OCI-LY1 (cell line): ENCODE results near the gene HINFP.

Source experiments
- H2AFZ ChIP-seq: fragments of 200-600 bp; sonication (generic), shearing (Covaris generic); 2 replicates; pipeline ENCODE4 v1.6.0; 2014; ENCODE audit warnings: antibody characterized with exemption, mild to moderate bottlenecking, low read length
- H3F3A ChIP-seq: fragments of 200-600 bp; sonication (generic), shearing (Covaris generic); 2 replicates; pipeline ENCODE4 v1.6.0; 2014; ENCODE audit warnings: mild to moderate bottlenecking, antibody characterized with exemption, low read length, moderate library complexity; ENCODE audit not compliant: insufficient read depth
- H3K27ac ChIP-seq: fragments of 200-600 bp; sonication (generic); 2 replicates; pipeline ENCODE4 v1.5.1; 2014; ENCODE audit warnings: low read length, mixed run types, mild to moderate bottlenecking, low read depth; ENCODE audit not compliant: poor library complexity, severe bottlenecking
- H3K27me3 ChIP-seq: fragments of 200-600 bp; sonication (generic); 2 replicates; pipeline ENCODE4 v1.6.0; 2014; ENCODE audit warnings: antibody characterized with exemption, mild to moderate bottlenecking, low read length, moderate library complexity; ENCODE audit not compliant: insufficient read depth
- H3K36me3 ChIP-seq: fragments of 200-600 bp; sonication (generic); 2 replicates; pipeline ENCODE4 v1.6.1; 2014; ENCODE audit warnings: mild to moderate bottlenecking, antibody characterized with exemption, low read length, moderate library complexity, mixed read lengths; ENCODE audit not compliant: insufficient read depth
- H3K4me1 ChIP-seq: fragments of 200-600 bp; sonication (generic); 2 replicates; pipeline ENCODE4 v1.5.1; 2014; ENCODE audit warnings: mild to moderate bottlenecking, low read length, moderate library complexity; ENCODE audit not compliant: insufficient read depth, severe bottlenecking
- H3K4me2 ChIP-seq: fragments of 200-600 bp; sonication (generic), shearing (Covaris generic); 2 replicates; pipeline ENCODE4 v1.6.1; 2014; ENCODE audit warnings: low read length
- H3K4me3 ChIP-seq: fragments of 200-600 bp; sonication (generic); 2 replicates; pipeline ENCODE4 v1.5.1; 2014; ENCODE audit warnings: low read length, low read depth, mild to moderate bottlenecking, mixed read lengths; ENCODE audit not compliant: poor library complexity, severe bottlenecking
- H3K79me2 ChIP-seq: fragments of 200-600 bp; shearing (Covaris generic); 2 replicates; pipeline ENCODE4 v1.6.1; 2016; ENCODE audit warnings: mixed run types, low read length, mixed read lengths; ENCODE audit not compliant: insufficient read depth
- H3K9ac ChIP-seq: fragments of 200-600 bp; sonication (generic), shearing (Covaris generic); 2 replicates; pipeline ENCODE4 v1.6.1; 2014; ENCODE audit warnings: mild to moderate bottlenecking, low read length, mixed read lengths
- H3K9me2 ChIP-seq: fragments of 200-600 bp; sonication (generic), shearing (Covaris generic); 2 replicates; pipeline ENCODE4 v1.6.1; 2014; ENCODE audit warnings: low read depth, mild to moderate bottlenecking, low read length, mixed read lengths
- H3K9me3 ChIP-seq: fragments of 200-600 bp; shearing (Covaris generic); 2 replicates; pipeline ENCODE4 v1.6.1; 2014; ENCODE audit warnings: low read length, mixed read lengths
- H4K20me1 ChIP-seq: fragments of 200-600 bp; sonication (generic), shearing (Covaris generic); 2 replicates; pipeline ENCODE4 v1.6.0; 2016; ENCODE audit warnings: mild to moderate bottlenecking, low read length; ENCODE audit not compliant: insufficient read depth
- EZH2 ChIP-seq: fragments of 200-600 bp; sonication (generic), shearing (Covaris generic); IDR thresholded peaks from 2 replicates; pipeline ENCODE4 v1.8.0; 2017; ENCODE audit warnings: borderline replicate concordance, mixed run types, mild to moderate bottlenecking, antibody characterized with exemption, low read length, moderate library complexity, mixed read lengths
- TF ChIP-seq, protein P1 (sequence below): fragments of 200-600 bp; sonication (generic), shearing (Covaris generic); IDR thresholded peaks from 2 replicates; pipeline ENCODE4 v1.5.1; 2017; ENCODE audit warnings: mild to moderate bottlenecking, antibody characterized with exemption, low read length, moderate library complexity, mixed read lengths

Gene HINFP

DNA sequence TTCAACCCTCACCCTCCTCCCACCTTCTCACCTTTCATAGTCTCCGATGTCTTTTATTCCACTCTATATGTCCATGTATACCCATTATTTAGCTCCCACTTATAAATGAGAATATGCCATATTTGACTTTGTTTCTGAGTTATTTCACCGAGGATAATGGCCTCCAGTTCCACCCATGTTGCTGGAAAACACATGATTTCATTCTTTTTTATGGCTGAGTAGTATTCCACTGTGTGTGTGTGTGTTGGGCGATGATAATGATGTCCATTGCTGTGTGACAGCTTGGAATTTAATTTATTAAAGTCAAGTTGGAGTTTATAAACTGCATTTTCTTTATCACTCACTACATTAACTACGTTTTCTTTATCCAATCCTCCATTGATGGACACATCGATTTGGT, 3.2 kb upstream of the HINFP start:
- Histone ChIP-seq H3K27ac (no peak overlapping the region), H3K4me2 (no peak overlapping the region)

DNA sequence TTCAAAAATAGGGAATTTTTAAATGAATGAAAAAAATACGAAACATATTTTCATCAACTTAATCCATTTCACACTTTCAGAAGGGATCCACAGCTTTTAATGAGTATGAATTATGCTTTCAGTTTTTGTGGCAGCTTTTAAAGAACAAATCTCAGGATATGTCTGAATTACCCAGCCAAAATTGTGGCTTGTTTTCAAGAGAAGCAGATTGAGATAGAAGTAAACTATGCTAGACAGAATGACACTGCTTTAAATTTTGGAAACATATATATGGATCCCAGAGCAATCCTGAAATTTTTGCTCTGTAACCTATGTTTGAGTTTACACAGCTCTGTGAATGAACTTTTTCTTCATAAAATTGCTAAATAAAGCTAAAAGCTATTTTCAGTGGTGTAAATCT, 2.4 kb upstream of the HINFP start:
- H3K4me2 ChIP-seq, result no peak overlapping the region
- TF ChIP-seq, protein P1, sequence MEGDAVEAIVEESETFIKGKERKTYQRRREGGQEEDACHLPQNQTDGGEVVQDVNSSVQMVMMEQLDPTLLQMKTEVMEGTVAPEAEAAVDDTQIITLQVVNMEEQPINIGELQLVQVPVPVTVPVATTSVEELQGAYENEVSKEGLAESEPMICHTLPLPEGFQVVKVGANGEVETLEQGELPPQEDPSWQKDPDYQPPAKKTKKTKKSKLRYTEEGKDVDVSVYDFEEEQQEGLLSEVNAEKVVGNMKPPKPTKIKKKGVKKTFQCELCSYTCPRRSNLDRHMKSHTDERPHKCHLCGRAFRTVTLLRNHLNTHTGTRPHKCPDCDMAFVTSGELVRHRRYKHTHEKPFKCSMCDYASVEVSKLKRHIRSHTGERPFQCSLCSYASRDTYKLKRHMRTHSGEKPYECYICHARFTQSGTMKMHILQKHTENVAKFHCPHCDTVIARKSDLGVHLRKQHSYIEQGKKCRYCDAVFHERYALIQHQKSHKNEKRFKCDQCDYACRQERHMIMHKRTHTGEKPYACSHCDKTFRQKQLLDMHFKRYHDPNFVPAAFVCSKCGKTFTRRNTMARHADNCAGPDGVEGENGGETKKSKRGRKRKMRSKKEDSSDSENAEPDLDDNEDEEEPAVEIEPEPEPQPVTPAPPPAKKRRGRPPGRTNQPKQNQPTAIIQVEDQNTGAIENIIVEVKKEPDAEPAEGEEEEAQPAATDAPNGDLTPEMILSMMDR, result no peak
- TF ChIP-seq EZH2, result no peak
- peaks cover 22% of the 10 kb centered on the region; the same call in 1 of the 2 replicates for H3K36me3 ChIP-seq
- no peaks in the 10 kb centered on the region for H3F3A ChIP-seq
- H2AFZ ChIP-seq, result no peak overlapping the region
- H3K4me3 ChIP-seq, result no peak overlapping the region
- no peaks in the 10 kb centered on the region for H3K9me3 ChIP-seq
- H3K27me3 ChIP-seq, result no peaks in the 10 kb centered on the region
- peaks cover 22% of the 10 kb centered on the region for H3K4me1 ChIP-seq
- no peaks in the 10 kb centered on the region for H4K20me1 ChIP-seq
- no peak overlapping the region for H3K9ac ChIP-seq
- H3K27ac ChIP-seq, result no peak overlapping the region
- no peaks in the 10 kb centered on the region for H3K9me2 ChIP-seq
- H3K79me2 ChIP-seq, result peaks cover 4% of the 10 kb centered on the region

More for the DNA sequence above, 3.2 kb upstream of the HINFP start:
- no peaks in the 10 kb centered on the region for H3F3A ChIP-seq
- H3K36me3 ChIP-seq, result peaks cover 27% of the 10 kb centered on the region; the same call in 1 of the 2 replicates
- H3K4me1 ChIP-seq, result peaks cover 22% of the 10 kb centered on the region
- H3K4me3 ChIP-seq, result no peak overlapping the region
- H3K27me3 ChIP-seq, result no peaks in the 10 kb centered on the region
- TF ChIP-seq EZH2, result no peak
- TF ChIP-seq, protein P1, result no peak
- H3K9ac ChIP-seq, result no peak overlapping the region
- no peaks in the 10 kb centered on the region for H3K9me3 ChIP-seq
- peaks cover 4% of the 10 kb centered on the region for H3K79me2 ChIP-seq
- no peaks in the 10 kb centered on the region for H4K20me1 ChIP-seq
- H2AFZ ChIP-seq, result no peak overlapping the region
- H3K9me2 ChIP-seq, result no peaks in the 10 kb centered on the region

DNA sequence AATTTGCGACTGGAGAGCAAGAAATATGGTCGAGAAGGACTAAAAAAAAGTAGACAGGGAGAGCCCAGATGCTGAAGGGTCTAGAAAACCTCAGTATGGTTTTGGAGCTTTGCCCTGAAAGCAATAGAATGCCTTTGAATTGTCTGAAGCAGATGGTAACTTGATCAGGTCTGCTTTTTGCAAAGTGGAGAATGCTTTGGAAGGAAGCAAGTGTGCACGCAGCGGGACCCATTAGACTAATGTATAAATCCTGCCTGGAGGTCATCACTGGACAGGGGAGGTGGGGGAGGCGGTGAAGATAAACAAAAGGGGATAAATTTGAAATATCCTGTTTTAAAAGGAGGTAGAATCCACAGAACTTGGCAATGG, 757 bp upstream of the HINFP start:
- TF ChIP-seq, protein P1, result no peak
- TF ChIP-seq EZH2, result no peak
- peak overlapping the region; percentile 86 for H3K4me2 ChIP-seq
- peak overlapping the region; percentile 71 for H3K9ac ChIP-seq
- H3K27me3 ChIP-seq, result no peaks in the 10 kb centered on the region
- no peaks in the 10 kb centered on the region for H3K9me3 ChIP-seq
- H3K4me3 ChIP-seq, result peak overlapping the region; percentile 98
- H3K79me2 ChIP-seq, result peaks cover 4% of the 10 kb centered on the region
- H3K27ac ChIP-seq, result peak overlapping the region; percentile 21
- no peaks in the 10 kb centered on the region for H4K20me1 ChIP-seq
- H3K36me3 ChIP-seq, result peaks cover 18% of the 10 kb centered on the region
- H3F3A ChIP-seq, result no peaks in the 10 kb centered on the region
- no peak overlapping the region for H2AFZ ChIP-seq
- no peaks in the 10 kb centered on the region for H3K9me2 ChIP-seq
- H3K4me1 ChIP-seq, result peaks cover 22% of the 10 kb centered on the region
